ENCODE measurements around the gene STXBP5.

DNA sequence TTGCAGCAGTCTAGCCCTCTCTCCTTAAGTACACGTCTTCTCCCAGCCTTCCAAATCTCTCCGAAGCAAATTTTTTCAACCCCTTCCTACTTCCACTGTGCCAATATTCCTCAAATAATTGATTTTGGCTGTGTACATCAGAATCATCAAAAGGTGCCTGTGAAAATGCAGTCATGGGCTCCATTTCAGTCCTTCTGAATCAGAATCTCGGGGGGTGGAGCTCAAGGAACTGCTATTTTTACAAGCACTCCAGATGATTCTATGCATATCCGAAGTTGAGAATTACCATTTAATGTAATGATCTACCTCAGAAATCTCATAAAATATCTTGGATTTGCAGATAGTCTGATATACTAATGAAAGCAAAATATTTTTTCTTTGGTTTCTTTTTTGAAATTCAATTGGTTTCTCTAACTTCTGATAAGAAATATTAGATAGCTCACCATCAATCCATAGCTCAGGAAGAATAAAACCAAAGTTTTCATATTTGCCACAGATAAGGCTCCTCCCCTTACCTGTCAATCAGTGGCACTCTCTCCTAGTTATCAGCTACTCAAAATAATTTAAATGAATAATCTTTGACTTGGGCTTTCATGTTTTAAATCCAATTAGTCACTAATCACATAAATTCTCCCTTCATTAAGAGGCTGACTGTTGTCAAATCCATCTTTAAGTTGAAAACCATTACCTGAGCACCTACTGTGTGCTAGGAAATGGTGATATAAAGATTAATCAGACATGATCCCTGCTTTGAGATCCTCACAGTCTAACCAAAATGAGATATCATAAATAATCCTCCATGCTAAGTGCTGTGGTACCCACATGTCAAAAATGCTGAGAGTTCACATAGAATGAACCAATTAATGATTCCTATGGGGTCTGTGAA is 36.4 kb upstream of the STXBP5 start:
- TF ChIP-seq, protein P1, sequence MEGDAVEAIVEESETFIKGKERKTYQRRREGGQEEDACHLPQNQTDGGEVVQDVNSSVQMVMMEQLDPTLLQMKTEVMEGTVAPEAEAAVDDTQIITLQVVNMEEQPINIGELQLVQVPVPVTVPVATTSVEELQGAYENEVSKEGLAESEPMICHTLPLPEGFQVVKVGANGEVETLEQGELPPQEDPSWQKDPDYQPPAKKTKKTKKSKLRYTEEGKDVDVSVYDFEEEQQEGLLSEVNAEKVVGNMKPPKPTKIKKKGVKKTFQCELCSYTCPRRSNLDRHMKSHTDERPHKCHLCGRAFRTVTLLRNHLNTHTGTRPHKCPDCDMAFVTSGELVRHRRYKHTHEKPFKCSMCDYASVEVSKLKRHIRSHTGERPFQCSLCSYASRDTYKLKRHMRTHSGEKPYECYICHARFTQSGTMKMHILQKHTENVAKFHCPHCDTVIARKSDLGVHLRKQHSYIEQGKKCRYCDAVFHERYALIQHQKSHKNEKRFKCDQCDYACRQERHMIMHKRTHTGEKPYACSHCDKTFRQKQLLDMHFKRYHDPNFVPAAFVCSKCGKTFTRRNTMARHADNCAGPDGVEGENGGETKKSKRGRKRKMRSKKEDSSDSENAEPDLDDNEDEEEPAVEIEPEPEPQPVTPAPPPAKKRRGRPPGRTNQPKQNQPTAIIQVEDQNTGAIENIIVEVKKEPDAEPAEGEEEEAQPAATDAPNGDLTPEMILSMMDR (IDR thresholded peaks at IDR 0.05): no peak
- TF ChIP-seq POLR2A (IDR thresholded peaks at IDR 0.05): no peak

All from body of pancreas (tissue), 4 donors.